GM12872 (cell line): ENCODE results near the gene PLCL1.

Experiments used
- TF ChIP-seq, protein P1 (sequence below): IDR thresholded peaks from 3 replicates; pipeline ENCODE4 v1.5.1; 2011; ENCODE audit warnings: low read depth, mild to moderate bottlenecking, low read length, moderate library complexity; ENCODE audit not compliant: insufficient read depth

PLCL1 gene

DNA sequence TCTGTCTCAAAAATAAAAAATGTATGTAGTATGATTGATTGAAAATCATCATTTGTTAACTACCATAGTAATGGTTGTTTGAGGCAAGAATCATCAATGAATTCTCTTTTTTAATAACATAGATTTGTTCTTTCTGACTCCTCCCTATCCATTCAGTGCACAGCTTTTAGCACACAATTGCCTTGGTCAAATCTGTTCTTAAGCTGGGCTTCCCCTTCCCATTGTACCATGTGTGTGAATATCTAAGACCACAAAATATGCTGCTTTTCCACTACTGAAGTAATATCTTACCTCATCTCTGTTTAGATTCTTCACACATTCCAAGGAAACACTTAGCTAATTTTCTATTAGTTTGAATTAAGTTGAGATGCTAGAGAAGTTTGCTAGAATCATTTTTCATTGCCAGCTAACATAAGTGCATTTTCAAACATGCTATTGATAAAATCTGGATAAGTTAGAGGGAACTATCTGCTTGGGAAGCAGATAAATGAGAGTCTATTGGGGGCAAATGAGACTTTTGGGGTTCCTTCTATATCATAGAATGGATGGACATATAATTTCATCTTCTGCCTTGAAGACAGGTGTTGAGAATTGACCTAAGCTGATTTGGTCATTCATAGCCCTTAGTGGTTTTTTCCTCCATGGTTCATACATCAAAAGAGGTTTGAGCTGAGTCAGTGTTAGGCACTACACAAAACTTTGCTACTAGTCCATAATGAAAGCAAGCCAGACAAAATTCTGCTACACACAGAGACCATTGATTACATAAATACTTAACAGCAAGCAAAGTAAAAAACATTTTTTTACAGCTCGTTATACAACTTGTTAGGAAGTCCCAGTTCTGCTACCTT is 231.9 kb downstream of the PLCL1 start:
- TF ChIP-seq, protein P1, sequence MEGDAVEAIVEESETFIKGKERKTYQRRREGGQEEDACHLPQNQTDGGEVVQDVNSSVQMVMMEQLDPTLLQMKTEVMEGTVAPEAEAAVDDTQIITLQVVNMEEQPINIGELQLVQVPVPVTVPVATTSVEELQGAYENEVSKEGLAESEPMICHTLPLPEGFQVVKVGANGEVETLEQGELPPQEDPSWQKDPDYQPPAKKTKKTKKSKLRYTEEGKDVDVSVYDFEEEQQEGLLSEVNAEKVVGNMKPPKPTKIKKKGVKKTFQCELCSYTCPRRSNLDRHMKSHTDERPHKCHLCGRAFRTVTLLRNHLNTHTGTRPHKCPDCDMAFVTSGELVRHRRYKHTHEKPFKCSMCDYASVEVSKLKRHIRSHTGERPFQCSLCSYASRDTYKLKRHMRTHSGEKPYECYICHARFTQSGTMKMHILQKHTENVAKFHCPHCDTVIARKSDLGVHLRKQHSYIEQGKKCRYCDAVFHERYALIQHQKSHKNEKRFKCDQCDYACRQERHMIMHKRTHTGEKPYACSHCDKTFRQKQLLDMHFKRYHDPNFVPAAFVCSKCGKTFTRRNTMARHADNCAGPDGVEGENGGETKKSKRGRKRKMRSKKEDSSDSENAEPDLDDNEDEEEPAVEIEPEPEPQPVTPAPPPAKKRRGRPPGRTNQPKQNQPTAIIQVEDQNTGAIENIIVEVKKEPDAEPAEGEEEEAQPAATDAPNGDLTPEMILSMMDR = no peak

DNA sequence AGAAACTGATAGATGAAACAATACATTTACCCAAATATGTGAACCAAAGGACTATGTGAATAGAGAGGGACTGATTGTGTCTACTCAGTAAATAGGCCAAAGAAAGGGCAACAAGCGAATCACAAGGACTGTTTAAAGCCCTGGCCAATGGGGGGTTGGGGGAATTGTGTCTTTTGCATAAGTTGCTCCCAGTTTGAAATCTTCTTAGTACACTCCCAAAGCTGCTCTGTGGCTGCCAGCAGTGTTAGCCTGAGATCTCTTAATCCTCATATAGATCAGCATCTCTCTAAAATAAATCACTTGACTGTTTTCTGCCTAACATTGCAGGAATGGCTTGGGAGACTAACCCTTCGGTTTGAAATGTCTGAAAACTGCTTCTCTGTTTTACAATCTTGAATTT is 236.4 kb downstream of the PLCL1 start:
- TF ChIP-seq, protein P1 = no peak

DNA sequence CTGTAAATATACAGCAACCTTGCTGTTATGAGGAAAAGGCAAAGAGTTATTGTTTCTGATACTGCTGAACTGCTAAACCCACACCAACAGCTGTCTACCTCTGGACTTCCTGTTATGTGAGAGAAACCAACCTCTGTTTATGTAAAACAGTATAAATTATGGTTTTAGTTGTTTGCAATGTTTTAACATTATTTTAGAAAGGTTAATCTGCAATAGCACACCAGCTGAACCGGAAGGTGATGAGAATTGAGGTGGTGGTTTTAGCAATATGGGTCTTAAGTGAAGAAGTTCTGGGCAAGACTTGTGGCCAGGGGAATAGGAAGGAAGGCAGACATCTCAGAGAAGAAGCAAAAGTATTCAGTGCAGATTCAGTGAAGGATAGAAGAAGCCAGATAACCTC is 237.8 kb downstream of the PLCL1 start:
- TF ChIP-seq, protein P1 = no peak

DNA sequence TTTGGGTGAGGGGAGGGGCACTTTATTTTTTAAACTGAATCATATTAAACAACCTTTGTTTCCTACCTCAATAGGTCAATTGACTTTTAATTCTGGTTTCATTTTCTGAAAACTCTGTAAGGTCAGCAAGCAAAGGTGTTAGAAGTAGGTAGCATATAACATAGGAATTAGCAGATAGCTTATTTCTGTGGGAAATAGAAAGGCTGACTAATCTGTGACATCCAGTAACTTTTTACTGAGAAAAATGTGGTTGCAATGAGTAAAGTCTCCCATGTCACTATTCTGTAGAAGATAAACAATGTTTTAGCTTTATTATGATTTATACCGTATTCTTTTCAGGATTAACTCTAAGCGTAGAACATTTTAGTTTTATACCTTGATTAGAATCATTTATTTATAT is 240.4 kb downstream of the PLCL1 start:
- TF ChIP-seq, protein P1 = no peak

DNA sequence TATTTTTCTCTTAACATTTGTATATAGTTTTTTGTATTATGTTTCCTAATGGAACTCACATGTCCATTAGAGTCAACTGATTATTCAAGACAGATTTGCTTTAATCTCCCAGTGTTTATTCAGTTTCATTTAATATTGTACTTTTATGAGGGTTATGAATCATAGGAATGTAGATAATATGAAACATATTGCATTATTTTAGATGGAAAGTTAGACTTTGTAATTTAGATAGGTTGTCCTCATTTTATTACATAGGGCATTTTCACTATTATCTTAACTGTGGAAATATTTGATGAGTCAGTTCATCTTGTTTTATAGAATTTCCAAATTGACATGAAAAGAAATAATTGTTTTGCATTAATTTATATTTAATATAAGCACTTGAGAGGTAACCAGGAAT is 240.8 kb downstream of the PLCL1 start:
- TF ChIP-seq, protein P1 = no peak

DNA sequence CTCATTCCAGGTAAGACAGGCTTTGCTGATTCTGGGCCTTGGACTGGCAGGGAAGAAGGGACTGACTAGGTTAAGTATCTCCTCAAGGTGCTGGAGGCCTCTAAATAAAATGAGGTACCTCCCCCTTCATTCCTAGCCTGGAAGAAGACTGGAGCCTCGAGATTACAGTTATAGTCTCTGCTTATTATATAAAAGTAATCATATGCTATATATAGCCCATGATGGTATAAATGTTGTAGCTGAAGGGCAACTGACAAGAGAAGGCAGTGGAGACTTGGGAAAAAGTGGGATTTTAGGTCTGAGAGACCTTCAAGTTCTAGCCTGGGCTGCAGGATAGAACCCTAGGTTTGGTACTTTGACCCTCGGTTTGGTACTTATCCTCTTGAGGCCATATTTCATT is 248.3 kb downstream of the PLCL1 start:
- TF ChIP-seq, protein P1 = no peak

DNA sequence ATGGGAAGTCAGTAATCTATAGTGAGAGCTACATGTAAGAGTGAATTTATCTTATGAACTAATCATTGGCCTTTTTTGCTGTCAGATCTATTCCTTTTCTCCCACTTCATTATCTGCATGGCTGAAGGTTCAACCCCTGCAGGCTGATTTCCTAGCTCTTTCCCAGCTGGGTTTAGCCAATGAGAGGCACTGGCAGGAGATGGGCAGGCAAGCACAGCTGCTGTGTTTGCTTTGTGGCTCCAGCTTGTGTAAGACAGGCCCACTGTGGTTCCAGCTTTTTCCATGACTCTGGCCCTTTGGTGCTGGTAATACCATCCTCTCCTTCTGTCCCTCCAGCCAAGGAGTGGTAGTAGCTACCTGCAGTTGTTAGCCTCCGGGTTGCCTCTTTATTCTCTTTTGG is 248.8 kb downstream of the PLCL1 start:
- TF ChIP-seq, protein P1 = no peak
